Ascending aorta (tissue), 2 donors: ENCODE data around the gene PPP1R11. TPM values are rescaled to one million over a fixed set of nuclear protein-coding genes. Genes with fewer than 3 reads are reported as not detected.
"Not testable (repeated sequence)": the region's sequence is repeated elsewhere in the genome, so short reads cannot be mapped to it uniquely, and the experiment has no call there.

Experiments used
- DNase-seq, 2 donors: peaks; one replicate each; pipeline ENCODE4 v3.0.0-alpha.2; 2019; ENCODE audit warnings: low spot score in 2 of 2
- H3K27ac ChIP-seq, 2 donors: fragments of 200-600 bp; sonication (generic); one replicate each; pipeline ENCODE4 v1.5.1; 2016 to 2017; ENCODE audit warnings: mild to moderate bottlenecking in 1 of 2
- H3K27me3 ChIP-seq: fragments of 200-600 bp; sonication (generic); one replicate; pipeline ENCODE4 v1.5.1; 2017
- H3K36me3 ChIP-seq, 2 donors: fragments of 200-600 bp; sonication (generic); one replicate each; pipeline ENCODE4 v1.5.1; 2016
- H3K4me1 ChIP-seq, 2 donors: fragments of 200-600 bp; sonication (generic); one replicate each; pipeline ENCODE4 v1.5.1; 2016 to 2017; ENCODE audit warnings: mild to moderate bottlenecking in 1 of 2
- H3K4me3 ChIP-seq, 2 donors: fragments of 200-600 bp; sonication (generic); one replicate each; pipeline ENCODE4 v1.5.1; 2016 to 2017; ENCODE audit warnings: mild to moderate bottlenecking in 1 of 2
- H3K9me3 ChIP-seq, 2 donors: fragments of 200-600 bp; sonication (generic); one replicate each; pipeline ENCODE4 v1.5.1; 2016
- CTCF ChIP-seq, 3 experiments: fragments of 200-600 bp in 2 of 3; fragments of 450-650 bp in 1 of 3; sonication (generic) in 2 of 3; IDR thresholded peaks; one replicate each; pipeline ENCODE4 v1.5.1; 2016 to 2019; ENCODE audit warnings: antibody characterized with exemption in 3 of 3, mild to moderate bottlenecking in 1 of 3, moderate library complexity in 1 of 3
- intact Hi-C: fragments of 100-400 bp; cut with DNase I; formaldehyde crosslinking; loops from one replicate; pipeline ENCODE4 v1.15.1; 2023
- total RNA-seq: library from RNA; depleted of rRNA; stranded (reverse); fragments of >200 nt; gene quantifications from one replicate; pipeline ENCODE4 v1.1.0, GENCODE V29; 2016

The PPP1R11 gene
- total RNA-seq, 1 donor from 2014 or later, result 7.1 TPM

GRCh38 chr6:30111266-30111856 lies 44.4 kb downstream of the PPP1R11 start:
- no peak for DNase-seq
- Histone ChIP-seq H3K9me3 (no peaks in the 10 kb centered on the region), H3K36me3 (no peaks in the 10 kb centered on the region), H3K4me1 (no peaks in the 10 kb centered on the region), H3K4me3 (no peak overlapping the region), H3K27me3 (no peaks in the 10 kb centered on the region), H3K27ac (no peak overlapping the region)
- no peak for TF ChIP-seq CTCF (IDR thresholded peaks at IDR 0.05)
- intact Hi-C loops, result no loop called here

- intact Hi-C loops, result no loop called here
- Histone ChIP-seq H3K4me1 (no peaks in the 10 kb centered on the region), H3K9me3 (no peaks in the 10 kb centered on the region), H3K4me3 (no peak overlapping the region), H3K27ac (no peak overlapping the region), H3K36me3 (no peaks in the 10 kb centered on the region), H3K27me3 (no peaks in the 10 kb centered on the region)
- TF ChIP-seq CTCF (IDR thresholded peaks at IDR 0.05), result no peak
- DNase-seq, result no peak
Observed at GRCh38 chr6:30112402-30112994, 45.5 kb downstream of the PPP1R11 start.

- no peak within 1 kb of the TSS for H3K4me3 ChIP-seq
- no peaks in the 10 kb centered on the region for H3K36me3 ChIP-seq
- H3K27ac ChIP-seq, result no peak within 1 kb of the TSS
- H3K27me3 ChIP-seq, result no peaks in the 10 kb centered on the region
- TF ChIP-seq CTCF (IDR thresholded peaks at IDR 0.05), result no peak
- no peaks in the 10 kb centered on the region for H3K9me3 ChIP-seq
- DNase-seq, result no peak
- intact Hi-C loops, result no loop called here
- H3K4me1 ChIP-seq, result no peaks in the 10 kb centered on the region
Observed at GRCh38 chr6:30113003-30113759, 46.2 kb downstream of the PPP1R11 start, which contains the start of gene TRIM31. TSS of gene TRIM31 (minus strand) at chr6:30113090. CDS start at chr6:30112805, 285 bp downstream.

- no peaks in the 10 kb centered on the region for H3K27me3 ChIP-seq
- no peaks in the 10 kb centered on the region for H3K9me3 ChIP-seq
- H3K27ac ChIP-seq, result no peak overlapping the region
- intact Hi-C loops, result no loop called here
- no peak overlapping the region for H3K4me3 ChIP-seq
- no peak for DNase-seq
- H3K36me3 ChIP-seq, result no peaks in the 10 kb centered on the region
- no peaks in the 10 kb centered on the region for H3K4me1 ChIP-seq
- no peak for TF ChIP-seq CTCF (IDR thresholded peaks at IDR 0.05)
Observed at GRCh38 chr6:30113841-30114240, 46.8 kb downstream of the PPP1R11 start.

- H3K27me3 ChIP-seq, result no peaks in the 10 kb centered on the region
Observed at GRCh38 chr6:30116724-30117123, 49.7 kb downstream of the PPP1R11 start.

GRCh38 chr6:30118691-30119090 lies 51.7 kb downstream of the PPP1R11 start:
- H3K9me3 ChIP-seq, H3K4me1 ChIP-seq, intact Hi-C loops: not testable (repeated sequence)

More at GRCh38 chr6:30116724-30117123, 49.7 kb downstream of the PPP1R11 start:
- Histone ChIP-seq H3K36me3 (no peaks in the 10 kb centered on the region), H3K4me3 (no peak overlapping the region), H3K4me1 (no peaks in the 10 kb centered on the region), H3K27ac (no peak overlapping the region), H3K9me3 (no peaks in the 10 kb centered on the region)
- intact Hi-C loops, result no loop called here
- DNase-seq, result no peak
- TF ChIP-seq CTCF (IDR thresholded peaks at IDR 0.05), result peak in 1 of 3 experiments; percentile 6

More at GRCh38 chr6:30118691-30119090, 51.7 kb downstream of the PPP1R11 start:
- H3K36me3 ChIP-seq, H3K27me3 ChIP-seq, H3K4me3 ChIP-seq, DNase-seq, H3K27ac ChIP-seq: not testable (repeated sequence)
